Measurements from ENCODE around the gene RAPGEF6.
"Not testable (repeated sequence)": the region's sequence is repeated elsewhere in the genome, so short reads cannot be mapped to it uniquely, and the experiment has no call there.

Gene RAPGEF6

GRCh38 chr5:131627207-131627865, 7.7 kb downstream of the RAPGEF6 start:
- H3K36me3 ChIP-seq (ENCODE audit: control insufficient read depth in 1 of 2, insufficient read depth in 2 of 2, low read length in 2 of 2) = no peaks in the 10 kb centered on the region
- no peak overlapping the region for H3K18ac ChIP-seq (ENCODE audit: low read length)
- H4K91ac ChIP-seq (ENCODE audit: low read depth, low read length) = no peak overlapping the region
- H3K79me2 ChIP-seq (ENCODE audit: control insufficient read depth, insufficient read depth, low read length, poor library complexity) = peaks cover 3% of the 10 kb centered on the region
- no peak for DNase-seq
- no peak overlapping the region for H3K4ac ChIP-seq (ENCODE audit: low read depth, low read length)
- H3K4me3 ChIP-seq (ENCODE audit: low read depth, low read length) = no peak overlapping the region
- H2BK120ac ChIP-seq (ENCODE audit: insufficient read depth, low read length, poor library complexity) = no peak overlapping the region
- H3K4me1 ChIP-seq (ENCODE audit: control insufficient read depth in 1 of 2, insufficient read depth in 2 of 2, low read length in 2 of 2) = no peaks in the 10 kb centered on the region
- no peak overlapping the region for H3K4me2 ChIP-seq (ENCODE audit: low read length)
- no peaks in the 10 kb centered on the region for H3K9me3 ChIP-seq (ENCODE audit: insufficient read depth, low read depth, low read length)
- no peak overlapping the region for H2BK12ac ChIP-seq (ENCODE audit: low read length)
- H2BK5ac ChIP-seq (ENCODE audit: low read depth, low read length, poor library complexity) = no peak overlapping the region
- no peak overlapping the region for H2AK5ac ChIP-seq (ENCODE audit: low read length)
- no peak overlapping the region for H4K12ac ChIP-seq (ENCODE audit: low read depth, low read length)
- H3K27me3 ChIP-seq (ENCODE audit: insufficient read depth, low read length) = no peaks in the 10 kb centered on the region
- H3K23ac ChIP-seq (ENCODE audit: low read length) = no peak overlapping the region
- H4K8ac ChIP-seq (ENCODE audit: low read depth, low read length) = no peak overlapping the region
- no peaks in the 10 kb centered on the region for H3K79me1 ChIP-seq (ENCODE audit: low read length)
- no peak overlapping the region for H2AFZ ChIP-seq (ENCODE audit: insufficient read depth, low read length, poor library complexity)
- H3K27ac ChIP-seq (ENCODE audit: low read depth, low read length) = no peak overlapping the region
- H3K14ac ChIP-seq (ENCODE audit: low read length) = no peak overlapping the region
- H3K9ac ChIP-seq (ENCODE audit: low read length) = no peak overlapping the region
- WGBS (ENCODE audit: extremely low coverage, insufficient coverage, insufficient read length) = 100% methylated on average over 1 of the region's 4 CpGs

- no peaks in the 10 kb centered on the region for H3K79me2 ChIP-seq (ENCODE audit: control insufficient read depth, insufficient read depth, low read length, poor library complexity)
- no peak overlapping the region for H2BK5ac ChIP-seq (ENCODE audit: low read depth, low read length, poor library complexity)
- H3K4me1 ChIP-seq (ENCODE audit: control insufficient read depth in 1 of 2, insufficient read depth in 2 of 2, low read length in 2 of 2) = no peaks in the 10 kb centered on the region
- no peak overlapping the region for H2AK5ac ChIP-seq (ENCODE audit: low read length)
- H3K9ac ChIP-seq (ENCODE audit: low read length) = no peak overlapping the region
- H3K9me3 ChIP-seq (ENCODE audit: insufficient read depth, low read depth, low read length) = no peaks in the 10 kb centered on the region
- H4K12ac ChIP-seq (ENCODE audit: low read depth, low read length) = no peak overlapping the region
- no peaks in the 10 kb centered on the region for H3K27me3 ChIP-seq (ENCODE audit: insufficient read depth, low read length)
- no peak overlapping the region for H4K91ac ChIP-seq (ENCODE audit: low read depth, low read length)
- H3K23ac ChIP-seq (ENCODE audit: low read length) = no peak overlapping the region
- H3K18ac ChIP-seq (ENCODE audit: low read length) = no peak overlapping the region
- no peak overlapping the region for H2BK120ac ChIP-seq (ENCODE audit: insufficient read depth, low read length, poor library complexity)
- H4K8ac ChIP-seq (ENCODE audit: low read depth, low read length) = no peak overlapping the region
- H2AFZ ChIP-seq (ENCODE audit: insufficient read depth, low read length, poor library complexity) = no peak overlapping the region
- no peak overlapping the region for H3K4me2 ChIP-seq (ENCODE audit: low read length)
- no peak overlapping the region for H3K4me3 ChIP-seq (ENCODE audit: low read depth, low read length)
- H3K79me1 ChIP-seq (ENCODE audit: low read length) = no peaks in the 10 kb centered on the region
- H3K27ac ChIP-seq (ENCODE audit: low read depth, low read length) = no peak overlapping the region
- H2BK12ac ChIP-seq (ENCODE audit: low read length) = no peak overlapping the region
- H3K36me3 ChIP-seq (ENCODE audit: control insufficient read depth in 1 of 2, insufficient read depth in 2 of 2, low read length in 2 of 2) = no peaks in the 10 kb centered on the region
- H3K14ac ChIP-seq (ENCODE audit: low read length) = no peak overlapping the region
- H3K4ac ChIP-seq (ENCODE audit: low read depth, low read length) = no peak overlapping the region
- no CpG with 5 or more reads among the region's 2 CpGs for WGBS (ENCODE audit: extremely low coverage, insufficient coverage, insufficient read length)
- no peak for DNase-seq
Measured at GRCh38 chr5:131622633-131623032, 12.4 kb downstream of the RAPGEF6 start.

GRCh38 chr5:131621164-131621563, 13.9 kb downstream of the RAPGEF6 start:
- H3K79me2 ChIP-seq (ENCODE audit: control insufficient read depth, insufficient read depth, low read length, poor library complexity) = not testable (repeated sequence)

GRCh38 chr5:131619102-131619501, 15.9 kb downstream of the RAPGEF6 start:
- H4K12ac ChIP-seq (ENCODE audit: low read depth, low read length) = no peak overlapping the region
- H4K8ac ChIP-seq (ENCODE audit: low read depth, low read length) = no peak overlapping the region
- no peaks in the 10 kb centered on the region for H3K9me3 ChIP-seq (ENCODE audit: insufficient read depth, low read depth, low read length)
- no peak for DNase-seq
- H3K36me3 ChIP-seq (ENCODE audit: control insufficient read depth in 1 of 2, insufficient read depth in 2 of 2, low read length in 2 of 2) = no peaks in the 10 kb centered on the region
- H3K23ac ChIP-seq (ENCODE audit: low read length) = no peak overlapping the region
- no peak overlapping the region for H2AFZ ChIP-seq (ENCODE audit: insufficient read depth, low read length, poor library complexity)
- no peak overlapping the region for H3K4me3 ChIP-seq (ENCODE audit: low read depth, low read length)
- no peaks in the 10 kb centered on the region for H3K79me2 ChIP-seq (ENCODE audit: control insufficient read depth, insufficient read depth, low read length, poor library complexity)
- WGBS (ENCODE audit: extremely low coverage, insufficient coverage, insufficient read length) = no CpG with 5 or more reads among the region's 8 CpGs
- H3K14ac ChIP-seq (ENCODE audit: low read length) = no peak overlapping the region
- no peak overlapping the region for H4K91ac ChIP-seq (ENCODE audit: low read depth, low read length)
- no peak overlapping the region for H3K18ac ChIP-seq (ENCODE audit: low read length)
- H2BK12ac ChIP-seq (ENCODE audit: low read length) = no peak overlapping the region
- H2BK120ac ChIP-seq (ENCODE audit: insufficient read depth, low read length, poor library complexity) = no peak overlapping the region
- no peaks in the 10 kb centered on the region for H3K27me3 ChIP-seq (ENCODE audit: insufficient read depth, low read length)
- H2AK5ac ChIP-seq (ENCODE audit: low read length) = no peak overlapping the region
- no peak overlapping the region for H3K27ac ChIP-seq (ENCODE audit: low read depth, low read length)
- peaks cover 0 to 2% of the 10 kb centered on the region in 2 experiments for H3K4me1 ChIP-seq (ENCODE audit: control insufficient read depth in 1 of 2, insufficient read depth in 2 of 2, low read length in 2 of 2)
- no peak overlapping the region for H2BK5ac ChIP-seq (ENCODE audit: low read depth, low read length, poor library complexity)
- no peak overlapping the region for H3K4ac ChIP-seq (ENCODE audit: low read depth, low read length)
- no peak overlapping the region for H3K9ac ChIP-seq (ENCODE audit: low read length)
- H3K79me1 ChIP-seq (ENCODE audit: low read length) = no peaks in the 10 kb centered on the region
- H3K4me2 ChIP-seq (ENCODE audit: low read length) = no peak overlapping the region

More at GRCh38 chr5:131621164-131621563, 13.9 kb downstream of the RAPGEF6 start:
- H3K9ac ChIP-seq (ENCODE audit: low read length); H3K18ac ChIP-seq (ENCODE audit: low read length); H4K8ac ChIP-seq (ENCODE audit: low read depth, low read length); H4K12ac ChIP-seq (ENCODE audit: low read depth, low read length); DNase-seq; H2AFZ ChIP-seq (ENCODE audit: insufficient read depth, low read length, poor library complexity); H2BK120ac ChIP-seq (ENCODE audit: insufficient read depth, low read length, poor library complexity); H3K14ac ChIP-seq (ENCODE audit: low read length); H2BK12ac ChIP-seq (ENCODE audit: low read length); H3K27ac ChIP-seq (ENCODE audit: low read depth, low read length); H3K4me2 ChIP-seq (ENCODE audit: low read length); H3K27me3 ChIP-seq (ENCODE audit: insufficient read depth, low read length); H2AK5ac ChIP-seq (ENCODE audit: low read length); H3K4me1 ChIP-seq (ENCODE audit: control insufficient read depth in 1 of 2, insufficient read depth in 2 of 2, low read length in 2 of 2); H3K9me3 ChIP-seq (ENCODE audit: insufficient read depth, low read depth, low read length); H3K79me1 ChIP-seq (ENCODE audit: low read length); H3K4me3 ChIP-seq (ENCODE audit: low read depth, low read length); H3K36me3 ChIP-seq (ENCODE audit: control insufficient read depth in 1 of 2, insufficient read depth in 2 of 2, low read length in 2 of 2); H3K23ac ChIP-seq (ENCODE audit: low read length); H2BK5ac ChIP-seq (ENCODE audit: low read depth, low read length, poor library complexity); H4K91ac ChIP-seq (ENCODE audit: low read depth, low read length): not testable (repeated sequence)
- peak overlapping the region; percentile 75 for H3K4ac ChIP-seq (ENCODE audit: low read depth, low read length)
- WGBS (ENCODE audit: extremely low coverage, insufficient coverage, insufficient read length) = no CpG with 5 or more reads among the region's 2 CpGs
